SK-N-DZ (cell line): ENCODE measurements around the gene GRPR.
"Not testable (repeated sequence)": the region's sequence is repeated elsewhere in the genome, so short reads cannot be mapped to it uniquely, and the experiment has no call there.

Source experiments
- DNase-seq: peaks from one replicate; pipeline ENCODE4 v3.0.0-alpha.2; 2015; ENCODE audit warnings: low spot score

The GRPR gene

DNA sequence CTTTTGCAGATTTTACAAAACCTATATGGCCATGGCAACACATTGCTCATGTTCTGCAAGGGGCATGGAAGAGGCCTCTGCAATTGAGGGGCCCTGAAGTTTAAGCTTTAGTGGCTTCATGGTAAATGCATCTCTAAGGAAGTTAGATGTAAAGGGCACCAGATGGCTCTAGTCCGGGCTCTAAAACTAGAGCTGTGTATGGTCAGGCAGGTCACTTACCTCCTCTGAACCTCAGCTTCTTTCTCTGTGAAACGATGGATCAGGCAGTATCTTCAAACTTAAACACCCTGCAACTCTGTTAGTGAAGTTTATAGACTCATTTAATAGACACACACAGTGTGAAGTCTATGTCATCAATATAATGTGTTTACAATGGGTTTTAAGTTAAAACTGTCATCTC is 53.9 kb downstream of the GRPR start:
- no peak for DNase-seq

- not testable (repeated sequence) for DNase-seq
These were observed 60.5 kb downstream of the GRPR start for GRCh38 chrX:16183843-16184242.

- no peak for DNase-seq
These were observed 62.4 kb downstream of the GRPR start for GRCh38 chrX:16185725-16186136.

DNA sequence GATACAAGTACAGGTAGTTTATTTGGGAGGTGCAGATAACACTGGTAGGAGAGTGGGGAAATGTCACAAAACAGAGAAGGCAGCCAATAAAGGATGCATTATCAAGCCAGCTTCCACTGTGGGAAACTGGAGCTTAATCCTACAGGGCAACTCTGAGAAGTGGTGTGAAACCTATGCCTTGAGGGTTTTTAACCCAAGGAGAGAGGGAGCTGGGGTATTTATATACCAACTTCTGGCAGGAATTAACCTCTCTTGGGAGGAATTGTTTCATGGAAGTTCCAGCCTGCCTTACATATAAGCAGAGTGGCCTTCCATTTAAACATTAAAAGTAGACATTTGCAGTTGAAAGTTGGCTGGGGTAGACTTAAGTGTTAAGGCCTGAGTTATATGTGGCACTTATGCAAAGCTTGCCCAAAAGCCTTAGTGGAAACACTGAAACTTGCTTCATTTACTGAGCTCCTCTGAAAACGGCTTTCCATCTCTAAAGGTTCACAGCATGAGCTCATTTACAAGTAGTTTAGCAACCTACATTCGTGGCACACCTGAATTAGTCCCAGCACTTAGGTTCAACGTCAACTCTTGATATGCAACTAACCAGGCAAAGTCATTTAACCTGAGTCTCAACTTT is 63.1 kb downstream of the GRPR start:
- no peak for DNase-seq

DNA sequence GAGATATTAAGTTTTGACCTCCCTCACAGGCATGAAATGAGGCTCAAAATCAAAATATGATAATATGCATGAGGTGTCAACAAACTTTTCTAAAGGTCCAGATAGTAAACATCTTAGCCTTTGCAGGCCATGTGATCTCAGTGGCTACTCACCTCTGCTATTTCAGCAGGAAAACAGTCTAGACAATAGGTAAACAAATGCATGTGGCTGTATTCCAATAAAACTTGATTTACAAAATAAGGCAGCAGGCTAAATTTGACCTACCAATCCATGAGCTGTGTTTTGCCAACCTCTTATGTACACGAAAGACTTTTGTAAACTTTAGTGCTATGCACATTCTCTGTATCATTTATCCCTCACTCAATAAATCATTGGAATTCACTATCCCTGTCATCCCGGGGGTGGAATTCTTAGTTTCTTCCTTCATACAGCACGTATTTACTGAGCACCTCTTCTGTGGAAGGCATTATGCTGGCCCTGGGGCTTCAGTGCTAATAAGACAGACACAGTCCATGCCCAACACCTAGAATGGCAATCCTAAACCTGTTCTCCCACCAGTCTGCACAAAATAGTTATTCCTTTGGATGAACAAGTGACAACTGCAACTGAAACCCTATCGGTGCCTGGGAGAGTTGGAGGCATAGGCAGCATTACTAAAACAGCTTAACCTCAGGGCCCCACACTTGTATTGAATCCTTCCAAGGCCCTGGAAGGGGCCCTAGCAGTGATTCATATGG is 63.8 kb downstream of the GRPR start:
- DNase-seq: no peak

DNA sequence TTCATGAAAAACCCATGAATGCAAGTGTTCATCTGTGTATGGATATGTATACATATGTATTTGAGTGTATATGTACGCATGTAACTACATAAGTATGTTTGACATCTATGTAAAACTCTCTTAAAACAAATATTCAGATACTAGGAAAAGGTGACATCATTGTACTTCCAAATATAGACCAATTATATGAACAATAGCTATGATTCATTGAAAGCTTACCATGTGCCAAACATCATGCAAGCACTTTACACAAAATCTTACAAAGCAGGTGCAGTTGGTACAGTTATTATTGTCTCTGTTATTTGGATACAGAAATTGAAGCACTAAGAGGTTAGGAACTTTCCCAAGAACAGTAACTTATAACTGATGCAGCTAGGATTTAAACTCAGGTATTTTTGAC is 65.3 kb downstream of the GRPR start:
- DNase-seq: no peak

DNA sequence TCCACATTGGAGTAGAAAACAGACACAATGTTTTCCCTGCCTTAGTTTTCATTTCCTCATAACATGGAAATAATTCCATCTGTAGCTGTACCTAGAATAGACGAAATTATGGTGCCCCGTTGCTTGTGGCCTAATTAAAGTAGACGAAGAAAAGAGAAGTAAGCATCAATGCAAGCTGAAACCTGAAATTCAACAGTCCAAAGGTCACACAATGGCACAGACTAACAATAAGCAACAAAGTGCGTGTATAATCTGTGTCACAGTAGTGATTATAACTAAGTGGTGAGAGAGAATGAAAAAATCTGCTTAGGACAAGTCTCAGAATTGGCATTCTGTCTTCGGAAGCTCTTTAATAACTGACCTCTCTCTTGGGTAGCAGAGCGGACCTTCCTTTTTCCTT is 68.2 kb downstream of the GRPR start:
- DNase-seq: no peak

- DNase-seq: no peak
These were observed 73.5 kb downstream of the GRPR start for GRCh38 chrX:16196829-16197228.

DNA sequence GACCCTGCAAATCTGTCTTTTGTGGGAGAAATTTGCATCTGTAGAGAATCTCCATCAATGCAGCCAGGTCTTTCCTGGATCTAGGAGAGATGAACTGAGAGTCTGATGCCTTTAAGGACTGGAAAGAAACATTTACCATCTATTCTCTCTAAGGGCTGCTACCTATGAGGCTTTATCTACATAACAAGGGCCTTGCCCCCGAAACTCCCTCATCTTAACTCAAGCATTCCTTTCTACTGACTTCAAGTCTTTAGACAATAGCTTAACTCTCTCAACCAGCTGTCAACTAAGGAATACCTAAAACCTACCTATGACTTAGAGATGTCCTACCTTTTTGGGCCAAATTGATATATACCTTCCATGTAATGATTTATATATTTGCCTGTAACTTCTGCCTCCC is 76.0 kb downstream of the GRPR start:
- no peak for DNase-seq

DNA sequence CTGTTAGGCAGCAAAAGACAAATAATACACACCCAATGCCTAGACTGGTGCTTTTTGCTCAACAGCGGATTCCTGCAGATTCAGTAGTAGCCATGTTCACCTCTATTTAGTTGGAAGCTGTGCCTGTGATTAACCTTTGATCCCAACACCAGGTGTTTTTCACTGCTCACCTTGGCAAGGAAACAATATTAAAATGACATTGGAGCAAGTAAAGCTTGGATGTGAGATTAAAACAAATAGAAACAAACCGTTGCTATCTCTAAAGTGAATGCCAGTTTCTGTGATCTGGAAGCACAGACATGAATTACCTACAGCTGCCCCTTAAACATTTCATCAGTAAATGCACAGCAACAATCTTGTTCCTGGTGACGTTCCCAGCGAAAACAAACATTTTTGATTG is 79.6 kb downstream of the GRPR start:
- DNase-seq: no peak
